ENCODE results near the gene MAPKAP1. TPM values are rescaled to one million over a fixed set of nuclear protein-coding genes. Genes with fewer than 3 reads are reported as not detected.

The MAPKAP1 gene
- total and polyA plus RNA-seq, 2 experiments from 2014 or later, result 68.4 to 98.5 TPM

DNA sequence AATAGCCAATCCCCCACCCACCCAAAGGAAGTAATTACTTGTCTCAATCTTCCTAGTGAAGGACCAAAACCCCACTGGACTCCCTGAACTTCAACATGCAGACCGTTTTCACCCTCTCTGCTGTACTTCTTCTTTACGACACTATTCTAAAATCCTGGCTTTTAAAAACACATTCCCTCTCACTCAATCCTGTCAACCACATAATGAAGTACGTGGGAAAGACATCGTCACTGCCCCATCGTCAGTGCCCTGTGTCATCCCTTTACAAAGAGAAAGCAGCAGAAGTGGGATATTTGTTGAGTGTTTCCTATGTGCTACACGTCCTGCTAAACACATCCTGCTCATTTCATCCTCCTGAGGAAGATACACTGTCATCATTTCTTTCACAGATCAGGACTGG, 54.2 kb downstream of the MAPKAP1 start:
- peak overlapping the region; percentile 83 for H3K27ac Mint-ChIP-seq
- ATAC-seq, result no peak
- Histone ChIP-seq H3K4me1 (ENCODE audit: insufficient read depth) (peaks cover 89% of the 10 kb centered on the region), H3K4me2 (peak overlapping the region; percentile 27), H3K4me3 (no peak overlapping the region), H3K27me3 (ENCODE audit: insufficient read depth) (no peaks in the 10 kb centered on the region), H3K9me2 (ENCODE audit: insufficient read depth) (no peaks in the 10 kb centered on the region), H3K27ac (ENCODE audit: low read depth) (peak overlapping the region; percentile 95), H3K36me3 (ENCODE audit: insufficient read depth) (no peaks in the 10 kb centered on the region), H3F3A (replicated peaks; ENCODE audit: low read depth) (0 out of 2 replicates have a peak, but pooled peaks cover 2% of the 10 kb centered on the region), H3K79me2 (replicated peaks; ENCODE audit: insufficient read depth) (peaks cover 48% of the 10 kb centered on the region), H2AFZ (no peak overlapping the region), H4K20me1 (replicated peaks; ENCODE audit: insufficient read depth) (no peaks in the 10 kb centered on the region)
- H3K4me3 Mint-ChIP-seq, result no peak overlapping the region; the same call in 2 of the 3 replicates
- H3K36me3 Mint-ChIP-seq (ENCODE audit: low read depth), result no peaks in the 10 kb centered on the region
- TF ChIP-seq, protein P1, sequence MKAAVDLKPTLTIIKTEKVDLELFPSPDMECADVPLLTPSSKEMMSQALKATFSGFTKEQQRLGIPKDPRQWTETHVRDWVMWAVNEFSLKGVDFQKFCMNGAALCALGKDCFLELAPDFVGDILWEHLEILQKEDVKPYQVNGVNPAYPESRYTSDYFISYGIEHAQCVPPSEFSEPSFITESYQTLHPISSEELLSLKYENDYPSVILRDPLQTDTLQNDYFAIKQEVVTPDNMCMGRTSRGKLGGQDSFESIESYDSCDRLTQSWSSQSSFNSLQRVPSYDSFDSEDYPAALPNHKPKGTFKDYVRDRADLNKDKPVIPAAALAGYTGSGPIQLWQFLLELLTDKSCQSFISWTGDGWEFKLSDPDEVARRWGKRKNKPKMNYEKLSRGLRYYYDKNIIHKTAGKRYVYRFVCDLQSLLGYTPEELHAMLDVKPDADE (IDR thresholded peaks at IDR 0.05), result no peak
- TF ChIP-seq CREB1 (CRISPR knock-in tag; IDR thresholded peaks at IDR 0.05; ENCODE audit: low read depth), result no peak
- TF ChIP-seq EZH2 (IDR thresholded peaks at IDR 0.05; ENCODE audit: low read depth, unreplicated experiment), result no peak
- TF ChIP-seq POLR2AphosphoS5 (IDR thresholded peaks at IDR 0.05; ENCODE audit: low read depth), result no peak
- no peak for TF ChIP-seq ZNF331 (CRISPR knock-in tag; IDR thresholded peaks at IDR 0.05; ENCODE audit: low read depth)
- TF ChIP-seq NANOG (IDR thresholded peaks at IDR 0.05; ENCODE audit: borderline replicate concordance), result no peak
- no peak for TF ChIP-seq ZNF462 (CRISPR knock-in tag; IDR thresholded peaks at IDR 0.05)
- no peak for TF ChIP-seq CTCF (conservative IDR thresholded peaks at IDR 0.05; ENCODE audit: low read depth in 2 of 2)
- no peak for TF ChIP-seq JUNB (IDR thresholded peaks at IDR 0.05; ENCODE audit: unreplicated experiment)
- no peak for TF ChIP-seq EZH2phosphoT487 (IDR thresholded peaks at IDR 0.05; ENCODE audit: unreplicated experiment)
- no peak for TF ChIP-seq ZNF114 (CRISPR knock-in tag; IDR thresholded peaks at IDR 0.05)
- TF ChIP-seq STAT1 (IDR thresholded peaks at IDR 0.05; ENCODE audit: unreplicated experiment), result no peak
- TF ChIP-seq, protein P2, sequence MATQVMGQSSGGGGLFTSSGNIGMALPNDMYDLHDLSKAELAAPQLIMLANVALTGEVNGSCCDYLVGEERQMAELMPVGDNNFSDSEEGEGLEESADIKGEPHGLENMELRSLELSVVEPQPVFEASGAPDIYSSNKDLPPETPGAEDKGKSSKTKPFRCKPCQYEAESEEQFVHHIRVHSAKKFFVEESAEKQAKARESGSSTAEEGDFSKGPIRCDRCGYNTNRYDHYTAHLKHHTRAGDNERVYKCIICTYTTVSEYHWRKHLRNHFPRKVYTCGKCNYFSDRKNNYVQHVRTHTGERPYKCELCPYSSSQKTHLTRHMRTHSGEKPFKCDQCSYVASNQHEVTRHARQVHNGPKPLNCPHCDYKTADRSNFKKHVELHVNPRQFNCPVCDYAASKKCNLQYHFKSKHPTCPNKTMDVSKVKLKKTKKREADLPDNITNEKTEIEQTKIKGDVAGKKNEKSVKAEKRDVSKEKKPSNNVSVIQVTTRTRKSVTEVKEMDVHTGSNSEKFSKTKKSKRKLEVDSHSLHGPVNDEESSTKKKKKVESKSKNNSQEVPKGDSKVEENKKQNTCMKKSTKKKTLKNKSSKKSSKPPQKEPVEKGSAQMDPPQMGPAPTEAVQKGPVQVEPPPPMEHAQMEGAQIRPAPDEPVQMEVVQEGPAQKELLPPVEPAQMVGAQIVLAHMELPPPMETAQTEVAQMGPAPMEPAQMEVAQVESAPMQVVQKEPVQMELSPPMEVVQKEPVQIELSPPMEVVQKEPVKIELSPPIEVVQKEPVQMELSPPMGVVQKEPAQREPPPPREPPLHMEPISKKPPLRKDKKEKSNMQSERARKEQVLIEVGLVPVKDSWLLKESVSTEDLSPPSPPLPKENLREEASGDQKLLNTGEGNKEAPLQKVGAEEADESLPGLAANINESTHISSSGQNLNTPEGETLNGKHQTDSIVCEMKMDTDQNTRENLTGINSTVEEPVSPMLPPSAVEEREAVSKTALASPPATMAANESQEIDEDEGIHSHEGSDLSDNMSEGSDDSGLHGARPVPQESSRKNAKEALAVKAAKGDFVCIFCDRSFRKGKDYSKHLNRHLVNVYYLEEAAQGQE (IDR thresholded peaks at IDR 0.05; ENCODE audit: unreplicated experiment), result no peak
- H3K4me1 Mint-ChIP-seq, result peaks cover 89% of the 10 kb centered on the region
- no peak for DNase-seq (ENCODE audit: low spot score)
- peaks cover 3% of the 10 kb centered on the region for H3K27me3 Mint-ChIP-seq (ENCODE audit: insufficient read depth, low read depth, poor library complexity)
- H3K9me3 Mint-ChIP-seq, result no peaks in the 10 kb centered on the region

Data from GM23338 (cell line).